H1 (cell line): Measurements from ENCODE around the gene SDR39U1.

Experiments
- PHF8 ChIP-seq: fragments of 200-600 bp; sonication (generic); conservative IDR thresholded peaks from 2 replicates; pipeline ENCODE4 v1.7.1; 2012; ENCODE audit warnings: low read depth, mild to moderate bottlenecking, inconsistent platforms, low read length, moderate library complexity
- POLR2A ChIP-seq, 2 experiments: IDR thresholded peaks; 1 replicate in 1 of 2; 2 replicates in 1 of 2; pipeline ENCODE4 v1.6.1; 2011; ENCODE audit warnings: low read depth in 2 of 2, low read length in 2 of 2, mild to moderate bottlenecking in 2 of 2; ENCODE audit errors: control extremely low read depth in 1 of 2
- TF ChIP-seq, protein P1 (sequence below), 3 experiments: IDR thresholded peaks; 1 replicate in 2 of 3; 2 replicates in 1 of 3; pipeline versions ENCODE4 v1.5.1 to v1.6.1; 2011; ENCODE audit warnings: low read length in 3 of 3, mild to moderate bottlenecking in 3 of 3, inconsistent platforms in 2 of 3, low read depth in 1 of 3, moderate library complexity in 1 of 3; ENCODE audit not compliant: insufficient read depth in 1 of 3; ENCODE audit errors: control extremely low read depth in 1 of 3

- TF ChIP-seq PHF8 (no peak), POLR2A (IDR thresholded peaks at IDR 0.05; ENCODE audit: control extremely low read depth in 1 of 2, low read depth in 2 of 2, low read length in 2 of 2) (no peak)
- TF ChIP-seq, protein P1, sequence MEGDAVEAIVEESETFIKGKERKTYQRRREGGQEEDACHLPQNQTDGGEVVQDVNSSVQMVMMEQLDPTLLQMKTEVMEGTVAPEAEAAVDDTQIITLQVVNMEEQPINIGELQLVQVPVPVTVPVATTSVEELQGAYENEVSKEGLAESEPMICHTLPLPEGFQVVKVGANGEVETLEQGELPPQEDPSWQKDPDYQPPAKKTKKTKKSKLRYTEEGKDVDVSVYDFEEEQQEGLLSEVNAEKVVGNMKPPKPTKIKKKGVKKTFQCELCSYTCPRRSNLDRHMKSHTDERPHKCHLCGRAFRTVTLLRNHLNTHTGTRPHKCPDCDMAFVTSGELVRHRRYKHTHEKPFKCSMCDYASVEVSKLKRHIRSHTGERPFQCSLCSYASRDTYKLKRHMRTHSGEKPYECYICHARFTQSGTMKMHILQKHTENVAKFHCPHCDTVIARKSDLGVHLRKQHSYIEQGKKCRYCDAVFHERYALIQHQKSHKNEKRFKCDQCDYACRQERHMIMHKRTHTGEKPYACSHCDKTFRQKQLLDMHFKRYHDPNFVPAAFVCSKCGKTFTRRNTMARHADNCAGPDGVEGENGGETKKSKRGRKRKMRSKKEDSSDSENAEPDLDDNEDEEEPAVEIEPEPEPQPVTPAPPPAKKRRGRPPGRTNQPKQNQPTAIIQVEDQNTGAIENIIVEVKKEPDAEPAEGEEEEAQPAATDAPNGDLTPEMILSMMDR (IDR thresholded peaks at IDR 0.05; ENCODE audit: control extremely low read depth in 1 of 3, insufficient read depth in 1 of 3, low read depth in 1 of 3, low read length in 3 of 3): no peak
Measured at GRCh38 chr14:24409192-24409591, 33.4 kb downstream of the SDR39U1 start.
